GM12878 (cell line): ENCODE data around the gene CACNG3. TPM values are rescaled to one million over a fixed set of nuclear protein-coding genes. Genes with fewer than 3 reads are reported as not detected.

Experiments used
- ATAC-seq: fragments of 200-7000 bp; cut with Tn5 transposase; 3 replicates; pipeline ENCODE4 v1.9.1; 2020; ENCODE audit warnings: mild to moderate bottlenecking, moderate library complexity
- BruUV-seq: library from RNA; stranded (reverse); fragments of 400-500 nt; replicated peaks from 2 replicates; lab custom pipeline; 2021; lab: Mats Ljungman, UMichigan
- CTCF ChIA-PET: fragments of 300-600 bp; sonication (Branson Sonifier 250); formaldehyde crosslinking; extraction: SDS; loops from one replicate; lab custom pipeline; 2021; ENCODE audit warnings: inconsistent platforms; lab: Yijun Ruan, JAX
- POLR2A ChIA-PET: fragments of 350-600 bp; formaldehyde crosslinking; extraction: SDS; loops from one replicate; lab custom pipeline; 2021; ENCODE audit warnings: inconsistent platforms; lab: Charles Lee
- RAD21 ChIA-PET: fragments of 300-600 bp; sonication (Branson Sonifier 250); formaldehyde crosslinking; loops from one replicate; lab custom pipeline; 2023; ENCODE audit warnings: antibody characterized with exemption; ENCODE audit not compliant: unreplicated experiment; lab: Charles Lee
- SMC1A ChIA-PET: fragments of 300-600 bp; sonication (Branson Sonifier 250); formaldehyde crosslinking; loops from one replicate; lab custom pipeline; 2023; ENCODE audit not compliant: unreplicated experiment, uncharacterized antibody; lab: Charles Lee
- DNase-seq: peaks from one replicate; pipeline ENCODE4 v3.0.0-alpha.2; 2011; ENCODE audit warnings: low read depth, low spot score
- FAIRE-seq: peaks from 3 replicates; lab custom pipeline; 2011; peaks lifted over from hg19 to GRCh38; lab: Jason Lieb, UNC
- H2AFZ ChIP-seq: 2 replicates; pipeline ENCODE4 v1.6.0; 2011; ENCODE audit warnings: low read depth, low read length, control low read depth; ENCODE audit not compliant: control insufficient read depth
- H3K27ac ChIP-seq: 2 replicates; pipeline ENCODE4 v1.5.1; 2011; ENCODE audit warnings: control low read depth; ENCODE audit not compliant: control insufficient read depth, insufficient read depth
- H3K27me3 ChIP-seq, 2 experiments: replicated peaks in 1 of 2; 2 replicates each; pipeline versions ENCODE4 v1.6.0 to v1.6.1; 2011; ENCODE audit warnings: low read length in 1 of 2; ENCODE audit not compliant: control insufficient read depth in 2 of 2, insufficient read depth in 2 of 2
- H3K36me3 ChIP-seq, 2 experiments: 2 replicates each; pipeline ENCODE4 v1.5.1; 2011; ENCODE audit warnings: low read length in 1 of 2; ENCODE audit not compliant: control insufficient read depth in 2 of 2, insufficient read depth in 2 of 2
- H3K4me1 ChIP-seq: 2 replicates; pipeline ENCODE4 v1.6.1; 2011; ENCODE audit warnings: mild to moderate bottlenecking, low read length, moderate library complexity, mixed read lengths; ENCODE audit not compliant: control insufficient read depth, insufficient read depth
- H3K4me2 ChIP-seq: 2 replicates; pipeline ENCODE4 v1.6.0; 2011; ENCODE audit warnings: control low read depth; ENCODE audit not compliant: control insufficient read depth, insufficient read depth
- H3K4me3 ChIP-seq: fragments of 200-600 bp; sonication (generic); 2 replicates; pipeline ENCODE4 v1.5.1; 2016
- H3K79me2 ChIP-seq: 2 replicates; pipeline ENCODE4 v1.6.0; 2011; ENCODE audit warnings: low read length; ENCODE audit not compliant: control insufficient read depth, insufficient read depth
- H3K9ac ChIP-seq: 2 replicates; pipeline ENCODE4 v1.8.0; 2011; ENCODE audit warnings: low read length, control low read depth, mixed read lengths; ENCODE audit not compliant: control insufficient read depth, insufficient read depth
- H3K9me3 ChIP-seq: replicated peaks from 3 replicates; pipeline ENCODE4 v1.5.1; 2011; ENCODE audit warnings: mild to moderate bottlenecking, low read length; ENCODE audit not compliant: control insufficient read depth, insufficient read depth
- H4K20me1 ChIP-seq: 2 replicates; pipeline ENCODE4 v1.6.0; 2011; ENCODE audit not compliant: control insufficient read depth, insufficient read depth
- ASH2L ChIP-seq: fragments of 300-600, 200-600 bp; sonication (generic); IDR thresholded peaks from 2 replicates; pipeline ENCODE4 v1.6.1; 2017; ENCODE audit warnings: low read depth, mild to moderate bottlenecking, borderline replicate concordance
- BCL11A ChIP-seq: IDR thresholded peaks from 2 replicates; pipeline ENCODE4 v1.6.1; 2011; ENCODE audit warnings: low read depth, low read length
- CREB1 ChIP-seq: IDR thresholded peaks from 2 replicates; pipeline ENCODE4 v1.6.1; 2012; ENCODE audit warnings: low read depth, mild to moderate bottlenecking, inconsistent platforms
- DPF2 ChIP-seq: fragments of 450-650 bp; IDR thresholded peaks from 2 replicates; pipeline ENCODE4 v1.6.1; 2017; ENCODE audit warnings: mild to moderate bottlenecking
- JUND ChIP-seq: IDR thresholded peaks from 2 replicates; pipeline ENCODE4 v1.6.1; 2012; ENCODE audit warnings: low read depth, mild to moderate bottlenecking, low read length, improper control_type of control experiment, moderate library complexity
- KDM1A ChIP-seq: fragments of 200-600 bp; sonication (generic); IDR thresholded peaks from 2 replicates; pipeline ENCODE4 v1.6.1; 2016; ENCODE audit warnings: borderline replicate concordance
- MEF2A ChIP-seq: IDR thresholded peaks from 2 replicates; pipeline ENCODE4 v1.6.1; 2011; ENCODE audit warnings: low read depth, mild to moderate bottlenecking, low read length, moderate library complexity; ENCODE audit not compliant: insufficient read depth
- NFXL1 ChIP-seq: fragments of 450-650 bp; IDR thresholded peaks from 2 replicates; pipeline ENCODE4 v1.6.1; 2017; ENCODE audit warnings: antibody characterized with exemption, mild to moderate bottlenecking, borderline replicate concordance
- PML ChIP-seq: IDR thresholded peaks from 2 replicates; pipeline ENCODE4 v1.6.1; 2012; ENCODE audit warnings: low read length, inconsistent platforms
- REST ChIP-seq: IDR thresholded peaks from 2 replicates; pipeline ENCODE4 v1.6.1; 2012; ENCODE audit warnings: mild to moderate bottlenecking, low read depth, low read length
- RUNX3 ChIP-seq: IDR thresholded peaks from 2 replicates; pipeline ENCODE4 v1.6.1; 2012; ENCODE audit warnings: low read length, inconsistent platforms
- SIN3A ChIP-seq: IDR thresholded peaks from 2 replicates; pipeline ENCODE4 v1.6.1; 2012; ENCODE audit warnings: low read depth, low read length, improper control_type of control experiment
- TARDBP ChIP-seq: IDR thresholded peaks from 2 replicates; pipeline ENCODE4 v1.6.1; 2016; ENCODE audit warnings: borderline replicate concordance
- ZSCAN29 ChIP-seq: fragments of 450-650 bp; IDR thresholded peaks from 2 replicates; pipeline ENCODE4 v1.6.1; 2017; ENCODE audit warnings: mild to moderate bottlenecking, moderate library complexity
- WGBS: methylation state at CpG from one replicate; pipeline ENCODE4 v1.1.6; 2016; ENCODE audit warnings: low lambda C conversion rate; ENCODE audit not compliant: insufficient replicate concordance, insufficient coverage; ENCODE audit errors: missing lambda C conversion rate; 5-methylcytosine and 5-hydroxymethylcytosine counted together
- in situ Hi-C: fragments of 300-500 bp; cut with MboI; formaldehyde crosslinking; loops from 9 replicates; pipeline ENCODE4 v1.14.3; 2018; ENCODE audit warnings: mixed read lengths
- intact Hi-C: fragments of 100-400 bp; cut with micrococcal nuclease; formaldehyde crosslinking; loops from one replicate; pipeline ENCODE4 v1.14.2; 2022; ENCODE audit not compliant: unreplicated experiment
- polyA plus RNA-seq, 11 experiments: library from polyadenylated mRNA; depleted of rRNA in 4 of 11; unstranded in 6 of 11; stranded (reverse) in 5 of 11; fragments of >200 nt; fragmentation: Nextera tagmentation in 4 of 11; fragmentation: Illumina TruSeq in 1 of 11; extraction: Ambion mirVana in 4 of 11; extraction: Trizol in 1 of 11; gene quantifications; 1 replicate in 1 of 11; 2 replicates in 10 of 11; pipeline versions ENCODE4 v1.2.1 to v1.2.3, GENCODE V29; 2011 to 2016; ENCODE audit warnings: inconsistent platforms in 2 of 11, missing spikeins in 2 of 11, low read depth in 1 of 11
- total RNA-seq, 4 experiments: library from RNA; depleted of rRNA in 3 of 4; stranded (reverse); fragments of >200 nt in 3 of 4; fragmentation: Illumina TruSeq in 1 of 4; extraction: Trizol in 1 of 4; gene quantifications; 2 replicates each; pipeline versions ENCODE4 v1.2.1 to v1.2.3, GENCODE V29; 2013 to 2021
- TF ChIP-seq, protein P1 (sequence below): fragments of 450-650 bp; IDR thresholded peaks from 2 replicates; pipeline ENCODE4 v1.6.1; 2017; ENCODE audit warnings: borderline replicate concordance

Gene CACNG3
- total and polyA plus RNA-seq, 10 of the 15 experiments (the other 5 are each of a cell fraction or from before 2014, with no cell fraction given), result 0.04 TPM; not detected in 9

DNA sequence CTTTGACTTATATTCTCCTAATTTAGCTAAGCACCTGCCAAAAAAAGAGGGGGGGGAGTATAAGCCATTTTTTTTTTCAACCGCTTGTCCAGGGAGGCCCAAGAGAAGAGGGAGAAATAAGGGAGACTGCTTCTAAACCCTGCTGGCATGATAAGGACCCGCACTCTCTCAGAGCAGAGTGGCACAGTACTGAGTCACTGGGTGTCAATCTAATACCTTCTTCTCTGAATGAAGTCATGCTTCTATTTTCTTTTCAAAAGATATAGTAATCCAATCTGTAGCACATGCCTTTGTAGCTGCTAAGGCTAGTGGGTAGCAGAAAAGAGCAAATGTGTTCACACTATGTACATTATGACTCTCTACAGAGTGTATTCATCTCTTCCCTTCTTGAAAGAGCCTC, 34.9 kb upstream of the CACNG3 start:
- H3K36me3 ChIP-seq, result peaks cover 0 to 10% of the 10 kb centered on the region in 2 experiments; a peak in 2 of 4 replicates
- intact Hi-C loops, result no loop called here
- no peak overlapping the region for H3K4me2 ChIP-seq
- no peak overlapping the region for H3K27ac ChIP-seq
- H3K27me3 ChIP-seq, result no peaks in the 10 kb centered on the region
- H2AFZ ChIP-seq, result no peak overlapping the region
- ATAC-seq (no peak), DNase-seq (no peak), FAIRE-seq (no peak)
- ChIA-PET SMC1A (interaction anchor here (0.7 to 1.4 kb wide), 3 partner anchors 17 to 284 kb away, joined by 3 read pairs; no protein-coding TSS in a partner anchor), RAD21 (no interaction called here), CTCF (interaction anchor here (1.3 to 2.1 kb wide), 3 partner anchors 13 to 418 kb away, joined by 3 to 8 read pairs (median 3); no protein-coding TSS in a partner anchor), POLR2A (no interaction called here)
- no peaks in the 10 kb centered on the region for H3K9me3 ChIP-seq
- no peaks in the 10 kb centered on the region for H3K79me2 ChIP-seq
- BruUV-seq, result no TSS peak
- WGBS, result 100% methylated on average over 2 of the region's 2 CpGs
- in situ Hi-C loops, result no loop called here
- no peak overlapping the region for H3K9ac ChIP-seq
- no peaks in the 10 kb centered on the region for H3K4me1 ChIP-seq
- H3K4me3 ChIP-seq, result no peak overlapping the region
- no peak for TF ChIP-seq DPF2
- no peak for TF ChIP-seq SIN3A
- no peak for TF ChIP-seq PML
- TF ChIP-seq ZSCAN29, result no peak
- TF ChIP-seq NFXL1, result no peak
- TF ChIP-seq CREB1, result no peak
- no peak for TF ChIP-seq ASH2L
- no peak for TF ChIP-seq JUND
- TF ChIP-seq BCL11A, result no peak
- TF ChIP-seq, protein P1, sequence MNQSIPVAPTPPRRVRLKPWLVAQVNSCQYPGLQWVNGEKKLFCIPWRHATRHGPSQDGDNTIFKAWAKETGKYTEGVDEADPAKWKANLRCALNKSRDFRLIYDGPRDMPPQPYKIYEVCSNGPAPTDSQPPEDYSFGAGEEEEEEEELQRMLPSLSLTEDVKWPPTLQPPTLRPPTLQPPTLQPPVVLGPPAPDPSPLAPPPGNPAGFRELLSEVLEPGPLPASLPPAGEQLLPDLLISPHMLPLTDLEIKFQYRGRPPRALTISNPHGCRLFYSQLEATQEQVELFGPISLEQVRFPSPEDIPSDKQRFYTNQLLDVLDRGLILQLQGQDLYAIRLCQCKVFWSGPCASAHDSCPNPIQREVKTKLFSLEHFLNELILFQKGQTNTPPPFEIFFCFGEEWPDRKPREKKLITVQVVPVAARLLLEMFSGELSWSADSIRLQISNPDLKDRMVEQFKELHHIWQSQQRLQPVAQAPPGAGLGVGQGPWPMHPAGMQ, result no peak
- TF ChIP-seq RUNX3, result no peak
- no peak for TF ChIP-seq REST
- TF ChIP-seq MEF2A, result no peak
- TF ChIP-seq TARDBP, result no peak
- no peak for TF ChIP-seq KDM1A
- H4K20me1 ChIP-seq, result no peaks in the 10 kb centered on the region
